Measurements from ENCODE around the gene LGALS3BP.
A peak's percentile ranks its signal among the peaks of the same experiment; 100 is the strongest.
"Not testable (repeated sequence)": the region's sequence is repeated elsewhere in the genome, so short reads cannot be mapped to it uniquely, and the experiment has no call there.

LGALS3BP gene

DNA sequence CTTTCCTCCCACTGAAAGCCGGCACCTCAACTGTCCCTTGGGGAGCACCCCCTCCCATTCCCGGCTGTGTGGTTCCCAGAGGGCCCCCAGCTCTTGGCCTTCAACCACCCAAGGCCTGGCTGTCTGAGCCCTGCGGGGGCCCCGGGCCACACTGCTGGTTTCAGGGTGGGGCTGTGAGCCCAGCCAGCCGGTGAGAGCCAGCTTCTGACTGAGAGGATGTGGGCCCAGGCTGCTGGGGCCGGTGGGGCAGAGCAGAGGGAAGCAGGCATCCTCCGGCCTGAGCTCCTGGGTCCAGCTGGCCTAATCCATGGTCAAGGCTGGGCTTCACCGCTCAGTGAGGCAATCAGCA lies 875 bp upstream of the LGALS3BP start:
- no peak for DNase-seq (ENCODE audit: low spot score)

DNA sequence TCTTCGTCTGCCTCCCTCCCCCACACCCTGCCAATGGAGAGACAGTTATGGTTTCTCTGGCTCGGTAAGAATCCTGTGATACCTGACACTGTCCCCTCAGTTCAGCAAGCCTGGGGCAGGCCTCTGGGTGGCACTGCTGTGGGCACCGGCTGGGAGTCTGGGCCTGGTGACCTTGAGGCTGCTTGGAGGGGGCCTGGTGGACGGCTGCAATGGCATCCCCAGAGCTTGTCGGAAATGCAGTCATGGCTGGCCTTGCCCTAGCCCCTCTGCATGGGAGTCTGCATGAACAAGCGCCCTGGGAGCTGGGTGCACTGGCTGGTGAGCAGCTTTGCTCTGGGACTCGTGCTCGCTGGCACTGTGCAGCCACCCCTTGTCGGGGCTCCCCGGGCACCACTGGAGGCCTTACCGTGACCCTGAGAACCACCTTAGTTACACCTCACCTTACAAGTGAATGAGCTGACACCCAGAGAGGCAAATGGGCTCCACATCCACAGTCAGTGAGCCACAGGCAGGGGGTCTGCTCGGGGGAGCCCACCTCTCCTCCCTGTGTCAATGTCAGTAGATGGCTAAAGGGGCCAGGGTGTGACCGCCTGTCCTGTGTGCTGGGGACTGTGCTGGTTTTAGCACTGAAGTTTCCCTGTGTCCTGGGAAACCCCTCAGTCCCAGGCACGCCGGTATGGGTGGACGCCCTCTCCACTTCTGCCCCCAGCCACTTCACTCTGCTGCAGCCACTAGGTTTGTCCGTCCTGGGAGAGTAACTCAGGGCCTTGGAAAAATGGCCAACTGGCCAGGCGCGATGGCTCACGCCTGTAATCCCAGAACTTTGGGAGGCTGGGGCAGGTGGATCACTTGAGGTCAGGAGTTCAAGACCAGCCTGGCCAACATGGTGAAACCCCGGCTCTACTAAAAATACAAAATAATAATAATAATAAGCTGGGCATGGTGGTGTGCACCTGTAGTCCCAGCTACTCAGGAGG lies 1.4 kb downstream of the LGALS3BP start:
- no peak for DNase-seq (ENCODE audit: low spot score)

DNA sequence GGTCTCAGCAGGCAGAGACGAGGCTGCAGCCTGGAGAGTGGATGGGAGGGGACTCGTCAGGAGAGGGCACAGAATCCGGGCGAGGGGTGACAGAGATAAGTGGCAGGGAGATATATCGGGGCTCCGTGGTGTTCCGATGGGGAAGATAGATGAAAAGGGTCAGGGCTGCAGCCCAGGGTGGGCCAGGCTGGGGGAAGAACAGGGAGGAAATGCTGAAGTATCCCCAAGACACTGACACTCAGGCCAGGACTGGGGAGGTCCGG lies 2.1 kb downstream of the LGALS3BP start:
- DNase-seq (ENCODE audit: low spot score) = no peak

DNA sequence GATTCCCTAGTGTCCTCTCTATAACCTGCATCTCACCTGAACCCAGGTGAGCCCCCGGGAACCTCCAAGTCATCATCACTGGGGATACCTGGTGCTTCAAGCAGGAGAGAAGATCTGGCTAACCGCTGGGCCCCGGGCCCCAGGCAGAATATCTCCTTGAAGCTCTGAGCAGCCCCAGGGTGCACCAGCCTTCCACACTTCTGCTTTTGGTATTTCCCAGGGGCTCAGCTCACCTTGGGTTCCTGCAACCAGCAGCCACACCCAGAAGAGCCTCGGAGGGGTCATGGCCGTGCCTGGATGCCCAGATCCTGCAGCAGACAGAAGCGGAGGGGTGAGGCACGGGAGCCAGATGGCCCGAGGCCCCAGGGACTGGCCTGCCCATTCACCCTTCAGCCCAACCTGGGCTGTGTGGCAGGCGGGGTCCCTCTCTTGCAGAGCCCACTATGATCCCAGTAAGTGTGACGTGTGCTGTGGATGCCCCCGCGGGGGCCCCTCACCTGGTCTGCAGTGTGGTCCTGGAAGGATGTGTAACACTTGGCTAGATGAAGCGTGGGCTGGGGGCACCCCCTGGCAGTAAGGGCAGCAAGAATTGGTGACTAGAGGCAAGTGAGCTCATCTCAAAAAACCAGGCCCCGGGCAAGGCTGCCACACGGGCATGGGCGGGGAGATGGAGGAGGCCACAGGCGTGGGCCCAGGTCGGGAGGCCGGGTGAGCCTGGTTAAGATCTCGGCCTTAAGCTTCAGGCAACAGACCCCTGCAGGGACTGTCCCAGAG lies 2.6 kb downstream of the LGALS3BP start:
- DNase-seq (ENCODE audit: low spot score) = no peak

DNA sequence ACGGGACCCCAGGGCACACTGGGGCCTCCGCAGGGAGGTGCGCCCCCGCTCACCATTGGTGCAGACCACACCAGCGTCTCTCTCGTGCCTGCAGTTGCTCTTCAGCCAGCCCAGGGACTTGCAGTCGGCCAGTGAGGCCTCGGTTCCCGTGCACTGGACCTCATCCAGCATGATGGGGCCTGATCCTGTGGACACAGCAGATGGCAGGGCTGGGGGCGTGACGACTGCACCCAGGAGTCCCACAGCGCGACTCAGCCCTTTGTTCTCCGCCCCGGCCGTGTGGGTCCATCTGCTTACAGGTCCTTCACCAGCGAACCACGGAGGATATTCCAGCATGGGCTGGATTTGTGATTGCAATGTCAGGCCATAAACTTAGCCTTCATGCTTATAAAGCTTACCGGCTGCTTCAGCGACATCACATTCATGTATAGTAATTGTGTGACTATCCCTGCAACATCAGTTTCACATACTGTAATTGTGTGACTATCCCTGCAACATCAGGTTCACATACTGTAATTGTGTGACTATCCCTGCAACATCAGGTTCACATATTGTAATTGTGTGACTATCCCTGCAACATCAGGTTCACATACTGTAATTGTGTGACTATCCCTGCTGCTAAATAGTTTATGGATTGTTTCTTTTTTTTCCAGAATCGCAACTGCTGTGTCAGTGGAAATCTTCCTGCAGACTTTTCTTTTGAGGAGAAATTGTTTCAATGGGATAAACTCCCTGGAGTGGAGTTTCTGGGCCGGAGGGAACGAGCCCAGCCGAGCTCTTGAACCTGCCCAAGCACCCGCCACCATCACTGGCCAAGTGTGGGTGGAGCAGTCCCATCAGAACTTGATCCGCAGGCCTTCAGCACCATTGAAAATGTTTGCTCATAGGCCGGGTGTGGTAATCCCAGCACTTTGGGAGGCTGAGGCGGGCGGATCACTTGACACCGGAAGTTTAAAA lies 4.8 kb downstream of the LGALS3BP start:
- DNase-seq (ENCODE audit: low spot score) = no peak

DNA sequence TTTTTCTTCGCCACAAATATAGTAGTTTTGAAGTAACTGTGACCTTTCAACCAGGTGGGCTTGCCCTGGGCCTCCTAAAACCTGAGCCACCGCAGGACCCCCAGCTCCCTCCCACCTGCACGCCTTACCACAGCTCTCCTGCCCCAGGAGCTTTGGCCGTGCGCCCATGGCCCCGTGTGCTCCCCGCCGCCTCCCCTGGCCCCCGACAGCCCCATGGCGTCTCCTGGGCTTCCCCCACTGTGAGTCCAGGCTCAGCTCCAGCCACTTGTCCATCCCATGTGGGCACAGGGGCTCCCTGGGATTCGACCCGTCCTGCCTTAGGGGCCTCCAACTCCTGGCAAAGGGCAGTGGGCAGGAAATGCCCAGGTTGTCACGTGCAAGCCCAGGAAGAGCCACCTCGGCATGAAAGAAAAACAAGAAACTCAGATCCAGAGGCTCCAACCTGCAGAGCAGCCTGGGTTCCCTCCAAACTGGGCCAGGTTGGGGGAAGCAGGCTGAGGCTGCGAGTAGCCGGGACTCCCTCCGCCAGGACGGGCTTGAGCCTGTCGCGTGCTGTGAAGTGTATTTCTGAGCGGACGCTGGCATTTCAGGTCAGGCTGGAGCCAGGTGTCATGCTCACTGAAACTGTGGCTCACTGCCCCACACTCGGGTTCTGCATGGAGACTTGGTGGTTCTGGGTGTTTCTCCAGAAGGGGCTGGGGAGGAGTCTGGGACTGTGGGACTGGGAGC lies 5.8 kb downstream of the LGALS3BP start:
- DNase-seq (ENCODE audit: low spot score) = no peak

DNA sequence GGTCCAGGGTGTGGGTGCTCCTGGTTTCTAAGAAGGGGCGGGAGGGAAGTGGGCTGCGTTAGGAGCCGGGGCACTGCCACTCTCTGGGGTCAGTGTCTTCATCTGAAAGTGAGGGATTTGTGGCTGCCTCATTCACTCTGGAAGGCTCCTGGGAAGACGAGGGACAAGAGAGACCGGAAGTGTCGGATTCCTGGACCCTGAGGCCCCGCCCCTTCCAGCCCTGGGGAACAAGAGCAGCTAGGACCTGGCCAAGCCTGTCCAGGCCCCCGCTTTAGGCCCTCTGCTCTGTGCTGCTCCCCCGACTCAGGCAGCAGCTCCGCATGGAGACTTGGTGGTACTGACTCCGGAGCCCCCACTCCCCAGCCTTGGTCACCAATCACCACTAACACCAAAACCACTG lies 6.5 kb downstream of the LGALS3BP start:
- no peak for DNase-seq (ENCODE audit: low spot score)

DNA sequence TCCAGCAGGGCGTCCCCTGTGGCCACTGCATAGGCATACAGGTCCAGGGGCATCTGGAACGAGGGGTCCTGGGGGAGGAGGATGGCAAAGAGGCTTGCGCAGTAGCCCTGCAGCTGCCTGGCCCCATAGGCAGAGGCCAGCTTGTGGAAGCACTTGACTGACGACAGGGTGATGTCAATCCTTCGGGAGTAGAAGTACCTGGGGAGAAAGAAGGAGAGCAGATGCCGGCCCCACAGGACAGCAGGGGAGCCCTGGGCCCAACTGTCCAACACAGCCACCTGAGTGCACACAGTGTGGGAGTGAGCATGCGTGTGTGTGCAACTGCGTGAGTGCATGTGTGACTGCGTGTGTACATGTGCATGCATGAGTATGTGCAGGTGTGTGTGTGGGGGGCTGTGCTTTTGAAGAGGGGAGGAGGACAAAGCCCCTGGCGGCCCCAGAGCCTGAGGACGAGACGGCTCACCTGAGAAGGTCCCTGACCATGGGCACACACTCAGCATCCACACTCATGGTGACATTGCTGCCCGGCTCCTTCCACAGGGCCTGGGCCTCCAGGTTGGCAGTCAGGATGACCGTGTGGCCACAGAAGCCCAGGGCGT lies 7.1 kb downstream of the LGALS3BP start:
- DNase-seq (ENCODE audit: low spot score) = no peak

DNA sequence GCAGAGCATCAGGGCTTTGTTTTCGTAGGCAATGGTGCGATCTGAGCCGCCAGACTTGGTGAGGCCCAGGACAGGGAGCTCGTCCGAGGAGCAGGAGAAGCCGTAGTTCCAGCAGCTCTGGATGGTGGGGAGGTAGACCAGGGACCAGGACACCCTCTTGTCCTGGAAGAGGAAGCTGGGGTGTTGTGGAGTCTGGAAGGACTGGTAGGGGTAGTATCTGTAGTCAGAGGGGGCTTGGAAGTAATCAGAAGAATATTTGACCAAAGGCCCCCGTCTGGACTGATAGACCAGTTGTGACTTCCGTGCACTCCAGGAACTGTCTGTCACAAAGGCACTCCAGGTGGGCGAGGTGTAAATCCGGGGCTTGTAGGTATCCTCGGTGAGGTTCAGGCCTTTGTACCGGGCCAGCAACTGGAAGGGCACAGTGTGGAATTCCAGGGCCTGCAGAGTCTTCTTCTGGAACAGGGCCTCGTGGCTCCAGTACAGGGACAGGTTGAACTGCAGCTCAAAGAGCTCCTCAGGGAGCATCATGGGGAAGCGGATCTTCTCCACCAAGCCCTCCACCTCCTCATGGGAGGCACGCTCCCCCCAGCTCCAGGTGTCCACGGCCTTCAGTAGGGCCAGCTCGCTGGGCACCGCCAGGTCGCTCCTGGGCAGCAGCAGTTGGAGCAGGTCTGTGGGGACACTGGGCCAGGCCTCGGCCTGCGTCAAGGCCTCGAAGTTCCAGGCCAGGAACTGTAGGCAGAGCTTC lies 7.8 kb downstream of the LGALS3BP start:
- no peak for DNase-seq (ENCODE audit: low spot score)

DNA sequence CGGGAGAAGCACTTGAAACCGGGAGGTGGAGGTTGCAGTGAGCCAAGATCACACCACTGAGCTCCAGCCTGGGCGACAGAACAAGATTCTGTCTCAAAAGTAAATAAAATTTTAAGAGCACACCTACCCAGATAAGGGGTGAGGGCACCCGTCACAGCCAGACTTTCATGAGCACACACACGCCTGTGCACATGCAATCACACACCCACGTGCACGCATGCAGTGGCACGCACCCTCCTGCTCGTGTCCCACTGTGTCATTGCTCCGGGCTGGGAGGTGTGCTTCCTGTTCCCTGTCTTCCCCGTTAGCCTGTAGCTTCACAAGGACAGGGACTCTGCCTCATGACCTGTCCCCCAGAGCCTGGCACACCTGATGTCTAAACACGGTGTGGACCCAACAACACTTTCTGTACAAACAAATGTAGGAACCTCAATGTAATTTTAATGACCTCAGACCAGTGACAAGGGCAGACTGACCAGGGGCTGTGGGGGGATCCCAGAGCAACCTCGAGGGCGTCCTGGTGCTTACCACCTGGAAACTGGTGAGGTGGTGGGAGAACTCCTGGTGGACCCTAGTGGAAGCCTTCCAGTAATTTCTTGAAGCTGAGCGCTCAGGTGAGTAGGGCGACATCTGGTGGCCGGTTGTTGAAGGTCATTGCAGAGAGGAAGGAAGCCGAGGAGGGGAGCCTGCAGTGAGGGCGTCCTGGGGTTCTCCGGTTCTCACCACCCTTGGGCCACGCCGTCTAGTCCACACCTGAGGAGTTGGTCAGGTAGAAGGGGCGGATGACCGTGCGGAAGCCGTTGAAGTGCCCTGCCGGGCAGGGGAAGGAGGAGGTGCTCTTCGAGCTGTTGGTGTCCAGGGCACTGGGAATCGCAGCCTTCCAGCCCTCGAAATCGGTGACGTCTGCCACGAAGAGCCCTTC lies 8.6 kb downstream of the LGALS3BP start:
- peak; percentile 70 for DNase-seq (ENCODE audit: low spot score)

DNA sequence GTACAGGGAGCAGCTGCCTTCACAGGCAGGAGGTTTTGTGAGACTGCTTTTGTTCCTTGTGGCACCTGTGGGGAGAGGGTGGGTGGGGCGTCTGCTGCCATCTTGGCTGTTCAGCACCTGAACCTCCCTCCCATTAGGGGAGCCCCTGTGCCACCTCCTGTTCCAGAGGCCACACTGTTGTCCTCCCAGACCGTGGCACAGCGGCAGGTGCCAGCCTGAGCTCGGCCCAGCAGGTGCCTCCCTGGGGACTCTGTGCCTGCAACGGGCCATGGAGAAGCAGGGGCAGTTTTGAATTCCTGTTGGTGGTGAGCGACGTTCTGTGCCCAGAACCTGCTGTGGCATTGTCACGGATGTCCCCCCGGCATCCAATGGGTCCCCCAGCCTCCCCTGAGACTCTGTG lies 9.9 kb downstream of the LGALS3BP start:
- DNase-seq (ENCODE audit: low spot score) = no peak

DNA sequence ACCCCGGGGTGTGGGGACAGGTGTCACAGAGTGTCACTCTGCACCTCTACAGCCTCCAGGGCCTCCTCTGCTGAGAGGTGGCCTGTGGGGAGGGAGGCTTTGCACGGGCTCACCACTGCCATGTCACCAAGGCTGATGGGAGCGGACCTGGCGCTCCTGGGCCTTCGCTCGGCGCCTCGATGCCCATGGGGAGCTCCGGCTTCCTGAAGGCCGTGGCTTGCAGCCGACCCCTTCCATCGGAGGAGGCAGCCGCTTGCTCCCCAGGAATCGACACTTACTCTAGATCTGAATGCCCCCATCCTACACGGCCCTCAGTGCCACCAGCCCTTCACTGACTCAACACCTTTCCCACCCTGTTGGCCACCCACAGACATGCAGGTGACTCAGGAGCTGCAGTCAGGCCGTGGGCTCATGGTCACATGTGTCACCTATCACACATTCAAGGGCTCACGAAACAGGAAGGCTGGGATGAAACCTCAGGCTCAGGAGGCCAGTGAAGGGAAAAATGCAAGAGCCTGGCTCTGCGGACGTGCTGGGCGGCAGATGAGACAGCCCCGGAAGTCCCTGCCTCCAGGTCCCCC lies 11.9 kb downstream of the LGALS3BP start:
- DNase-seq (ENCODE audit: low spot score) = no peak

DNA sequence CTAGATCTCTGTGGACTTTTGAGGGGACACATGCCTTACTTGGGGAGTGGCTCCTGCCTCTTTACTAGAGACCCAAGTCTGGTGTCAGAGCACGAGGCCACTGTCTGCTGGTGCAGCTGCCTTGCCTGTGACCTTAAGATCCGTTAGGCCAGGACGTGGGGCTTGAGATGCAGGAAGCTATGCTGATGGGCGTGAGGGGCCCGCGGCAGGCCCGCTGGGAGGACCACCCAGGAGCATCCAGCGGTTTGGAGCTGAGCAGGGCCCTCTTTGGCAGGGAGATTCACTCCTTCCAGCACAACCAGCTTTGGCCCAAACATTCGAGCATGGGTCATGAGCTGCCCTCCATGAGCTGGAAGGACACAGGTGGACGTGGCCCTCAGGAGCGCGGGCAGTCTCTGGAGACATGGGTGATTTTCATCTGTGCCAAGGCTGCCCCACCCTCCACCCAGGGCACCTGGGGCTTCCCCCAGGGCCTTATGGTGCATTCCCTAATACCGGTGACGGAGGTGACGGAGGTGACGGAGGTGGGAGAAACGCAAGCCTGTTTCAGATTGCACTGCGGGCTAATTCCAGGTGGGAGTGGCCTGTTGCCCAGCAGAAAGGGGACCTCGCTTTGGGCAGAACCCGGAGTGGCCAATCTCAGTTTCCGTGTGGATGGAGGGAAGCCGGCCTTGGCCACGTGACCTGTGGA lies 12.7 kb downstream of the LGALS3BP start:
- DNase-seq (ENCODE audit: low spot score) = no peak

DNA sequence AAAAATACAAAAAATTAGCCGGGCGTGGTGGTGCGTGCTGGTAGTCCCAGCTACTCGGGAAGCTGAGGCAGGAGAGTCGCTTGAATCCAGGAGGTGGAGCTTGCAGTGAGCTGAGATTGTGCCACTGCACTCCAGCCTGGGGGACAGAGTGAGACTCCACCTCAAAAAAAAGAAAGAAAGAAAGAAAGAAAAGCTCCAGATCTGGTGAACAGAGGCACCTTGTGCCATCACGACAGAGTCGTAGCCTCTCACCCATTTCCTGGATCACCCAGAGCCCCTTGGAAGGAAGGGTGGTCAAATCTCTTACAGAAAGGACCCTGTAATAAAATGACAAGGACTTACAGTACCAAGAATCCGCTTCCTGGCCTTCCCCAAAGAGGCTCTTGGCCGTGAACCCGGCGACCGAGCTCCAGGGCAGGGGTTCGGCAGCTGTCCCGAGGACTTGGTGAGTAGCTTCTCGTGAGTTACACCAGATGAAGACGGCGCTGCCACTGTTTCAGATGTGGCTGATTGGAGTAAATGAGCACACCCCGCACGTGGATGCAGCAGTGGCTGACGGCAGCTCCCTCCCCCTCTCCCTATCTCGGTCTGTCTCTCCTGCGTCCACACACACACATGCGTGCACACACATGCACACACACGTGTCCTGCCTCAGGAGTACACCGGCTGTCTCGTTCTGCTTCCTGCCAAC lies 13.5 kb downstream of the LGALS3BP start:
- no peak for DNase-seq (ENCODE audit: low spot score)

DNA sequence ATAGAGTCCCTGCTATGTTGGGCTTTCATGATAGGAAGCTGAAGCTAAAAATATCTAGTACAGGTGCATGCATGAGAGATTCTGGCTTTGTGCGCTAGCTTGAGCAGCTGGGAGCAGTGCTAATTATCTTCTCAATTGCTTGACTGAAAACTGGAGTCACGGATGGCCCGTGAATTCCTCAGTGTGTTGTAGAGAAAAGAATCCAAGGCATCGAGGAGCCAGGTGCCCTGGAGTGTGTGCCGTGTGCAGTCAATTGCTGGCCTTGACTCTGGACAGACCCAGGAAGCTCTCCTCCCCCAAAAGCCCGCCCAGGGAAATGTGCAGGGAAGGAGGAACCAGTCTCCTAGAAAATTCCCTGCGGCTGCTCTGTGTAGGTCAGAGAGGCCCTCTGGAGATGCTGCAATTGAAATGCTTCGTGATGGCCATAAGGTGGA lies 14.2 kb downstream of the LGALS3BP start:
- no peak for DNase-seq (ENCODE audit: low spot score)

DNA sequence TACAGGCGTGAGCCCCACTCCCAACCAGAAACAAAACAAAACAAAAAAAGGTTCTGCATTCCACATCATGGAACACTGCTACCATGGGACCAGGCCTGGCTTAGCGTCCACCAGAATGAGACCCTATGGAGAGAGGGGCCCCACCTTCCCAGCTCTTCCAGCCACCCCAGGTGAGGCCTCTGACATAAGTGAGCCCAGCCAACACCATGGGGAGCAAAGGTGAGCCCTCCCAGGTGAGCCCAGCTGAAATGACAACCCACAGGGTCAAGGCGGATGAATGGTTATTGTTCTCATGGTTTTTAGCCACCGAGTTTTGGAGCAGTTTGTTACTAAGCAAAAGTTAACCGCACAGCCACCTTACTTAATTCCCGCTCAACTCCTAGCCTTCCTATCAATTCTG lies 16.3 kb downstream of the LGALS3BP start:
- no peak for DNase-seq (ENCODE audit: low spot score)

DNA sequence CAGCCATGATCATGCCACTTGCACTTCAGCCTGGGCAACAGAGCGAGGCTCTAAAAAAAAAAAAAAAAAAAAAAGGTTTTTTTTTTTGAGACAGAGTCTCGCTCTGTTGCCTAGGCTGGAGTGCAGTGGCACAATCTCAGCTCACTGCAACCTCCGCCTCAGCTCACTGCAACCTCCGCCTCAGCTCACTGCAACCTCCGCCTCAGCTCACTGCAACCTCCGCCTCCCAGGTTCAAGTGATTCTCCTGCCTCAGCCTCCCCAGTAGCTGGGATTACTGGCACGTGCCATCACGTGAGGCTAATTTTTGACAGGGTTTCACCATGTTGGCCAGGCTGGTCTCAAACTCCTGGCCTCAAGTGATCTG lies 16.8 kb downstream of the LGALS3BP start:
- not testable (repeated sequence) for DNase-seq (ENCODE audit: low spot score)

Data from CD4-positive, alpha-beta T cell treated with Interleukin-6 at 100 ng/mL for 8 hours (primary cell).